ENCODE data around the gene USH2A. TPM values are rescaled to one million over a fixed set of nuclear protein-coding genes. Genes with fewer than 3 reads are reported as not detected.

USH2A gene
- polyA plus RNA-seq, 3 donors = not detected

GRCh38 chr1:215970406-215970805 lies 452.8 kb downstream of the USH2A start:
- Mint-ChIP-seq H3K27ac (no peak overlapping the region), H3K36me3 (no peaks in the 10 kb centered on the region), H3K27me3 (ENCODE audit: low read depth in 3 of 3) (peaks cover 1 to 2% (median 2%) of the 10 kb centered on the region in 3 donors), H3K4me3 (no peak overlapping the region), H3K4me1 (no peaks in the 10 kb centered on the region), H3K9me3 (peaks cover 0 to 1% (median 0%) of the 10 kb centered on the region in 7 donors)
- no peak for DNase-seq
- Histone ChIP-seq H3K4me2 (replicated peaks; ENCODE audit: extremely low read depth, low read length, poor library complexity, severe bottlenecking) (no peak overlapping the region), H3K4me1 (ENCODE audit: control insufficient read depth in 1 of 2, insufficient read depth in 2 of 2, low read length in 2 of 2) (no peaks in the 10 kb centered on the region), H3K27ac (ENCODE audit: low read depth in 1 of 2, low read length in 2 of 2) (no peak overlapping the region), H3K36me3 (replicated peaks in 1 of 2; ENCODE audit: control insufficient read depth in 1 of 2, insufficient read depth in 2 of 2, low read length in 2 of 2) (no peaks in the 10 kb centered on the region), H3K9me3 (replicated peaks in 1 of 2; ENCODE audit: control insufficient read depth in 1 of 2, insufficient read depth in 1 of 2, low read length in 2 of 2) (no peaks in the 10 kb centered on the region), H3K79me2 (ENCODE audit: insufficient read depth, low read length) (no peaks in the 10 kb centered on the region), H3K9ac (ENCODE audit: insufficient read depth, low read length, poor library complexity, severe bottlenecking) (no peak overlapping the region), H3K27me3 (ENCODE audit: control insufficient read depth in 2 of 2, insufficient read depth in 2 of 2, low read length in 2 of 2) (no peaks in the 10 kb centered on the region), H3K4me3 (replicated peaks in 1 of 3; ENCODE audit: low read depth in 2 of 3, low read length in 3 of 3) (no peak overlapping the region), H2AFZ (ENCODE audit: insufficient read depth, low read depth, low read length, poor library complexity, severe bottlenecking) (no peak overlapping the region), H4K20me1 (ENCODE audit: insufficient read depth, low read length) (no peaks in the 10 kb centered on the region)
- WGBS (ENCODE audit: insufficient coverage) = no CpG with 5 or more reads among the region's 6 CpGs
- intact Hi-C loops (cut with micrococcal nuclease) = no loop called here
- TF ChIP-seq CTCF (IDR thresholded peaks at IDR 0.05) = no peak

- intact Hi-C loops (cut with micrococcal nuclease) = no loop called here
- WGBS (ENCODE audit: insufficient coverage) = 78% methylated on average over 5 of the region's 9 CpGs
Observed at GRCh38 chr1:215963621-215964020, 459.6 kb downstream of the USH2A start.

More at GRCh38 chr1:215963621-215964020, 459.6 kb downstream of the USH2A start:
- H3K9ac ChIP-seq (ENCODE audit: insufficient read depth, low read length, poor library complexity, severe bottlenecking) = no peak overlapping the region
- no peak overlapping the region for H2AFZ ChIP-seq (ENCODE audit: insufficient read depth, low read depth, low read length, poor library complexity, severe bottlenecking)
- H3K4me3 Mint-ChIP-seq = no peak overlapping the region
- no peaks in the 10 kb centered on the region for H3K9me3 Mint-ChIP-seq
- H3K4me1 Mint-ChIP-seq = no peaks in the 10 kb centered on the region
- no peaks in the 10 kb centered on the region for H3K27me3 ChIP-seq (ENCODE audit: control insufficient read depth in 2 of 2, insufficient read depth in 2 of 2, low read length in 2 of 2)
- H3K27ac Mint-ChIP-seq = no peak overlapping the region
- no peaks in the 10 kb centered on the region for H3K36me3 ChIP-seq (replicated peaks in 1 of 2; ENCODE audit: control insufficient read depth in 1 of 2, insufficient read depth in 2 of 2, low read length in 2 of 2)
- no peaks in the 10 kb centered on the region for H3K4me1 ChIP-seq (ENCODE audit: control insufficient read depth in 1 of 2, insufficient read depth in 2 of 2, low read length in 2 of 2)
- H3K27ac ChIP-seq (ENCODE audit: low read depth in 1 of 2, low read length in 2 of 2) = no peak overlapping the region
- H4K20me1 ChIP-seq (ENCODE audit: insufficient read depth, low read length) = no peaks in the 10 kb centered on the region
- no peaks in the 10 kb centered on the region for H3K36me3 Mint-ChIP-seq
- no peak for DNase-seq
- H3K9me3 ChIP-seq (replicated peaks in 1 of 2; ENCODE audit: control insufficient read depth in 1 of 2, insufficient read depth in 1 of 2, low read length in 2 of 2) = no peaks in the 10 kb centered on the region
- no peak overlapping the region for H3K4me2 ChIP-seq (replicated peaks; ENCODE audit: extremely low read depth, low read length, poor library complexity, severe bottlenecking)
- TF ChIP-seq CTCF (IDR thresholded peaks at IDR 0.05) = no peak
- no peak overlapping the region for H3K4me3 ChIP-seq (replicated peaks in 1 of 3; ENCODE audit: low read depth in 2 of 3, low read length in 3 of 3)
- no peaks in the 10 kb centered on the region for H3K79me2 ChIP-seq (ENCODE audit: insufficient read depth, low read length)
- H3K27me3 Mint-ChIP-seq (ENCODE audit: low read depth in 3 of 3) = no peaks in the 10 kb centered on the region
